Measurements from ENCODE around the gene ELOB. TPM values are rescaled to one million over a fixed set of nuclear protein-coding genes. Genes with fewer than 3 reads are reported as not detected.

Gene ELOB
- total and polyA plus RNA-seq, 2 of the 13 experiments (the other 11 are each of a cell fraction or from before 2014, with no cell fraction given): 208 to 225 TPM

GRCh38 chr16:2777231-2777902 is at the start of gene ELOB (continued):
- TF ChIP-seq PRDM4 (CRISPR knock-in tag; IDR thresholded peaks at IDR 0.05; ENCODE audit: borderline replicate concordance) (no peak), ZNF556 (CRISPR knock-in tag; IDR thresholded peaks at IDR 0.05; ENCODE audit: borderline replicate concordance) (0 out of 2 replicates have a peak, but pooled peaks have one; percentile 55), IKZF1 (IDR thresholded peaks at IDR 0.05) (no peak), U2AF2 (IDR thresholded peaks at IDR 0.05; ENCODE audit: low read depth, low read length) (no peak), MED13 (CRISPR knock-in tag; IDR thresholded peaks at IDR 0.05) (no peak), NFKBIZ (CRISPR knock-in tag; IDR thresholded peaks at IDR 0.05) (no peak), MIXL1 (CRISPR knock-in tag; IDR thresholded peaks at IDR 0.05) (no peak), MAX (IDR thresholded peaks at IDR 0.05) (peak; percentile 83), RNF219 (CRISPR knock-in tag; IDR thresholded peaks at IDR 0.05) (no peak), ESRRA (CRISPR knock-in tag; IDR thresholded peaks at IDR 0.05; ENCODE audit: low read depth) (0 out of 2 replicates have a peak, but pooled peaks have one; percentile 8), PREB (CRISPR knock-in tag; IDR thresholded peaks at IDR 0.05) (no peak), HNF1A (IDR thresholded peaks at IDR 0.05; ENCODE audit: low read depth) (no peak), HNF1A (CRISPR knock-in tag; IDR thresholded peaks at IDR 0.05; ENCODE audit: borderline replicate concordance) (0 out of 2 replicates have a peak, but pooled peaks have one; percentile 25), ZNF577 (CRISPR knock-in tag; IDR thresholded peaks at IDR 0.05; ENCODE audit: borderline replicate concordance, low read depth) (no peak), ZNF280D (CRISPR knock-in tag; IDR thresholded peaks at IDR 0.05) (0 out of 2 replicates have a peak, but pooled peaks have one; percentile 36), ZNF605 (CRISPR knock-in tag; IDR thresholded peaks at IDR 0.05) (peak; percentile 14; the same call in 1 of the 2 replicates)

Measured in HepG2 (cell line).